Measurements from ENCODE around the gene SAP30BP. TPM values are rescaled to one million over a fixed set of nuclear protein-coding genes. Genes with fewer than 3 reads are reported as not detected.

Gene SAP30BP
- total and polyA plus RNA-seq, 2 experiments from 2014 or later = 44.9 to 97.9 TPM

DNA sequence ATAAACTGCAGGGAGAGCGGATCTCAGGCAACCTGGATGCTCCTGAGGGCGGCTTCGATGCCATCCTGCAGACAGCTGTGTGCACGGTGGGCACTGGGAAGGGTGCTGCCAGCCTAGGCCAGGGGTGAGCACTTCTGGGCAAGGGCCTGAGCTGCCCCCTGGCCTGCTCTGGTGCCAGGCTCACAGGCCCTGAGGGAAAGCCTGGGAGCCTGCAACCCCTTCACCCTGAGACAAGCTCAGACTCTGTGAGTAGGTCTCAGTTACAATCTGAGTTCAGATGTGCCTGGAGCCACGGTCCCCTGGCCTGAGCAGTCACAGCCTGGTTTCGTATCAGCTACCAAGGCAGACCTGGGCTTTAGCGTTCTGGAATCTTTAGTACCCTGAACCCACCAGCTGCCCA lies 62.2 kb downstream of the SAP30BP start (continued):
- TF ChIP-seq, protein P1, sequence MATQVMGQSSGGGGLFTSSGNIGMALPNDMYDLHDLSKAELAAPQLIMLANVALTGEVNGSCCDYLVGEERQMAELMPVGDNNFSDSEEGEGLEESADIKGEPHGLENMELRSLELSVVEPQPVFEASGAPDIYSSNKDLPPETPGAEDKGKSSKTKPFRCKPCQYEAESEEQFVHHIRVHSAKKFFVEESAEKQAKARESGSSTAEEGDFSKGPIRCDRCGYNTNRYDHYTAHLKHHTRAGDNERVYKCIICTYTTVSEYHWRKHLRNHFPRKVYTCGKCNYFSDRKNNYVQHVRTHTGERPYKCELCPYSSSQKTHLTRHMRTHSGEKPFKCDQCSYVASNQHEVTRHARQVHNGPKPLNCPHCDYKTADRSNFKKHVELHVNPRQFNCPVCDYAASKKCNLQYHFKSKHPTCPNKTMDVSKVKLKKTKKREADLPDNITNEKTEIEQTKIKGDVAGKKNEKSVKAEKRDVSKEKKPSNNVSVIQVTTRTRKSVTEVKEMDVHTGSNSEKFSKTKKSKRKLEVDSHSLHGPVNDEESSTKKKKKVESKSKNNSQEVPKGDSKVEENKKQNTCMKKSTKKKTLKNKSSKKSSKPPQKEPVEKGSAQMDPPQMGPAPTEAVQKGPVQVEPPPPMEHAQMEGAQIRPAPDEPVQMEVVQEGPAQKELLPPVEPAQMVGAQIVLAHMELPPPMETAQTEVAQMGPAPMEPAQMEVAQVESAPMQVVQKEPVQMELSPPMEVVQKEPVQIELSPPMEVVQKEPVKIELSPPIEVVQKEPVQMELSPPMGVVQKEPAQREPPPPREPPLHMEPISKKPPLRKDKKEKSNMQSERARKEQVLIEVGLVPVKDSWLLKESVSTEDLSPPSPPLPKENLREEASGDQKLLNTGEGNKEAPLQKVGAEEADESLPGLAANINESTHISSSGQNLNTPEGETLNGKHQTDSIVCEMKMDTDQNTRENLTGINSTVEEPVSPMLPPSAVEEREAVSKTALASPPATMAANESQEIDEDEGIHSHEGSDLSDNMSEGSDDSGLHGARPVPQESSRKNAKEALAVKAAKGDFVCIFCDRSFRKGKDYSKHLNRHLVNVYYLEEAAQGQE (IDR thresholded peaks at IDR 0.05; ENCODE audit: unreplicated experiment) = no peak
- no peak for TF ChIP-seq NANOG (IDR thresholded peaks at IDR 0.05; ENCODE audit: borderline replicate concordance)

DNA sequence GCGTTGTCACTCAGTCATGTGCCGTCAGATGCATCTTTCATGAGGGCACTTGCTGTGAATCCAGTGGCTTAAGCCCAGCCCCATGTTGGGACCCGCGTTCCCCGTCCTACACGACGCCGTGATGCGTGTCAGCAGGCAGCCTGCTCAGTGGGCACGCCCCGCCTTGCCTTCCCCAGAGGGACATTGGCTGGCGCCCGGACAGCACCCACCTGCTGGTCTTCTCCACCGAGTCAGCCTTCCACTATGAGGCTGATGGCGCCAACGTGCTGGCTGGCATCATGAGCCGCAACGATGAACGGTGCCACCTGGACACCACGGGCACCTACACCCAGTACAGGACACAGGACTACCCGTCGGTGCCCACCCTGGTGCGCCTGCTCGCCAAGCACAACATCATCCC lies 62.9 kb downstream of the SAP30BP start:
- H3F3A ChIP-seq (replicated peaks; ENCODE audit: low read depth) = no peaks in the 10 kb centered on the region
- H3K27ac ChIP-seq (ENCODE audit: low read depth) = no peak overlapping the region
- H3K36me3 Mint-ChIP-seq (ENCODE audit: low read depth) = no peaks in the 10 kb centered on the region
- peaks cover 2% of the 10 kb centered on the region for H3K27me3 Mint-ChIP-seq (ENCODE audit: insufficient read depth, low read depth, poor library complexity)
- no peaks in the 10 kb centered on the region for H3K36me3 ChIP-seq (ENCODE audit: insufficient read depth)
- DNase-seq (ENCODE audit: low spot score) (no peak), ATAC-seq (no peak)
- no peaks in the 10 kb centered on the region for H3K79me2 ChIP-seq (replicated peaks; ENCODE audit: insufficient read depth)
- H3K9me2 ChIP-seq (ENCODE audit: insufficient read depth) = no peaks in the 10 kb centered on the region
- TF ChIP-seq, protein P1 (IDR thresholded peaks at IDR 0.05; ENCODE audit: unreplicated experiment) = no peak
- TF ChIP-seq JUNB (IDR thresholded peaks at IDR 0.05; ENCODE audit: unreplicated experiment) (no peak), NANOG (IDR thresholded peaks at IDR 0.05; ENCODE audit: borderline replicate concordance) (no peak), ZNF331 (CRISPR knock-in tag; IDR thresholded peaks at IDR 0.05; ENCODE audit: low read depth) (no peak), CTCF (conservative IDR thresholded peaks at IDR 0.05; ENCODE audit: low read depth in 2 of 2) (no peak), EZH2 (IDR thresholded peaks at IDR 0.05; ENCODE audit: low read depth, unreplicated experiment) (no peak), CREB1 (CRISPR knock-in tag; IDR thresholded peaks at IDR 0.05; ENCODE audit: low read depth) (no peak), EZH2phosphoT487 (IDR thresholded peaks at IDR 0.05; ENCODE audit: unreplicated experiment) (no peak), POLR2AphosphoS5 (IDR thresholded peaks at IDR 0.05; ENCODE audit: low read depth) (no peak)
- no peak overlapping the region for H3K4me3 ChIP-seq
- no peaks in the 10 kb centered on the region for H3K27me3 ChIP-seq (ENCODE audit: insufficient read depth)
- H3K4me1 Mint-ChIP-seq = no peaks in the 10 kb centered on the region
- H3K9me3 Mint-ChIP-seq = no peaks in the 10 kb centered on the region
- H3K4me2 ChIP-seq = no peak overlapping the region
- H4K20me1 ChIP-seq (replicated peaks; ENCODE audit: insufficient read depth) = no peaks in the 10 kb centered on the region
- H3K4me3 Mint-ChIP-seq = no peak overlapping the region
- H2AFZ ChIP-seq = no peak overlapping the region
- no peak overlapping the region for H3K27ac Mint-ChIP-seq
- no peaks in the 10 kb centered on the region for H3K4me1 ChIP-seq (ENCODE audit: insufficient read depth)

All from GM23338 (cell line).